ENCODE measurements around the gene DLGAP1.

DLGAP1 gene

DNA sequence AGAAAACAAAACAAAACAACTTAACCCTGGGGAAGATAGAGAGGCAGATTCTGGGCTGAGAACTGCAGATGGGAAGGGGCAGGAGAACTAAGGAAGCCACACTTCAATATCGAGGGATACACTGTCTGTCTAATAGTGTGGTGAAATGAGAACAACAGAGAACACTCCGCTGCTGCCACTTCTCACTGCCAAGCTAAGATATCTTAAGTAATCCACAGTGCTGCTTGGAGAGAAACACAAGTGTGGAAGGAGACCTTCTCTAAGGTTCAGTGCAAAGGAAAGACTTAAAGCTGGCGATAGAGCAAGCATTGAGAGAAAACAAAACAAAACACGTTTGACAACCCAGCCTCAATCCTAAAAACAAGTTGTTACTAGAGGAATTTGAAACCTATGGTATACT lies 37.4 kb downstream of the DLGAP1 start:
- H2AFZ ChIP-seq (ENCODE audit: low read depth, low read length, severe bottlenecking) = no peak overlapping the region
- no peak overlapping the region for H3K9ac ChIP-seq (ENCODE audit: low read length)
- H3K4me2 ChIP-seq (ENCODE audit: low read depth, low read length, poor library complexity, severe bottlenecking) = no peak overlapping the region
- H3K36me3 ChIP-seq (ENCODE audit: low read length) = no peaks in the 10 kb centered on the region
- H3K27ac ChIP-seq (ENCODE audit: low read depth, low read length) = no peak overlapping the region
- TF ChIP-seq, protein P1, sequence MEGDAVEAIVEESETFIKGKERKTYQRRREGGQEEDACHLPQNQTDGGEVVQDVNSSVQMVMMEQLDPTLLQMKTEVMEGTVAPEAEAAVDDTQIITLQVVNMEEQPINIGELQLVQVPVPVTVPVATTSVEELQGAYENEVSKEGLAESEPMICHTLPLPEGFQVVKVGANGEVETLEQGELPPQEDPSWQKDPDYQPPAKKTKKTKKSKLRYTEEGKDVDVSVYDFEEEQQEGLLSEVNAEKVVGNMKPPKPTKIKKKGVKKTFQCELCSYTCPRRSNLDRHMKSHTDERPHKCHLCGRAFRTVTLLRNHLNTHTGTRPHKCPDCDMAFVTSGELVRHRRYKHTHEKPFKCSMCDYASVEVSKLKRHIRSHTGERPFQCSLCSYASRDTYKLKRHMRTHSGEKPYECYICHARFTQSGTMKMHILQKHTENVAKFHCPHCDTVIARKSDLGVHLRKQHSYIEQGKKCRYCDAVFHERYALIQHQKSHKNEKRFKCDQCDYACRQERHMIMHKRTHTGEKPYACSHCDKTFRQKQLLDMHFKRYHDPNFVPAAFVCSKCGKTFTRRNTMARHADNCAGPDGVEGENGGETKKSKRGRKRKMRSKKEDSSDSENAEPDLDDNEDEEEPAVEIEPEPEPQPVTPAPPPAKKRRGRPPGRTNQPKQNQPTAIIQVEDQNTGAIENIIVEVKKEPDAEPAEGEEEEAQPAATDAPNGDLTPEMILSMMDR (IDR thresholded peaks at IDR 0.05; ENCODE audit: insufficient read depth, low read length, poor library complexity, severe bottlenecking) = no peak
- no peak for TF ChIP-seq EZH2phosphoT487 (conservative IDR thresholded peaks at IDR 0.05; ENCODE audit: low read length)
- no peaks in the 10 kb centered on the region for H4K20me1 ChIP-seq (ENCODE audit: low read depth, low read length)
- no peaks in the 10 kb centered on the region for H3K9me2 ChIP-seq (replicated peaks; ENCODE audit: insufficient read depth, low read length)
- no peaks in the 10 kb centered on the region for H3K27me3 ChIP-seq (ENCODE audit: low read length)
- H3F3A ChIP-seq (ENCODE audit: insufficient read depth) = no peaks in the 10 kb centered on the region
- no peaks in the 10 kb centered on the region for H3K9me3 ChIP-seq (ENCODE audit: insufficient read depth, low read length)
- H3K79me2 ChIP-seq (ENCODE audit: insufficient read depth, low read length) = no peaks in the 10 kb centered on the region
- no peak overlapping the region for H3K4me3 ChIP-seq (ENCODE audit: insufficient read depth, low read length, poor library complexity, severe bottlenecking)

DNA sequence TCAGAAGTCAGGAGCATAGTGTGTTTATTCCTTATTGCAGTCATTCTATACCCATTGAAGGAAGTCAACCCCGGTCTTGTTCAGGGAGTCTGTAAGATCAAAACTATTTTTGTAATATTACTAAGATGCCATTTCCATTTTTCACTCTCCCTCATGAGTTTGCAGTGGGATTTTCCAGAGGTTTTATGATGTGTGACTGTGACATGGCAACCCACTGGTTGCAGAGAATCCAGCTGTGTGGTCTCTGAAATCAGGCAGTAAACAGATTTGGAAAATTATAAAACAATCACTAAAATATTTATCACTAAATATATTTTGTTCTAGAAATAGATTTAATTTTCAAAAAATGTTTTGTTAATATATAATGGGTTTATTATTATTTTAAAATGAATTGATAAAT lies 38.1 kb downstream of the DLGAP1 start:
- Histone ChIP-seq H4K20me1 (ENCODE audit: low read depth, low read length) (no peaks in the 10 kb centered on the region), H3K27me3 (ENCODE audit: low read length) (no peaks in the 10 kb centered on the region), H3K9me2 (replicated peaks; ENCODE audit: insufficient read depth, low read length) (no peaks in the 10 kb centered on the region), H3K36me3 (ENCODE audit: low read length) (no peaks in the 10 kb centered on the region), H3K9ac (ENCODE audit: low read length) (no peak overlapping the region), H3F3A (ENCODE audit: insufficient read depth) (no peaks in the 10 kb centered on the region), H3K27ac (ENCODE audit: low read depth, low read length) (no peak overlapping the region), H3K4me2 (ENCODE audit: low read depth, low read length, poor library complexity, severe bottlenecking) (no peak overlapping the region), H3K79me2 (ENCODE audit: insufficient read depth, low read length) (no peaks in the 10 kb centered on the region), H2AFZ (ENCODE audit: low read depth, low read length, severe bottlenecking) (no peak overlapping the region), H3K9me3 (ENCODE audit: insufficient read depth, low read length) (no peaks in the 10 kb centered on the region), H3K4me3 (ENCODE audit: insufficient read depth, low read length, poor library complexity, severe bottlenecking) (no peak overlapping the region)
- TF ChIP-seq EZH2phosphoT487 (conservative IDR thresholded peaks at IDR 0.05; ENCODE audit: low read length) = no peak
- TF ChIP-seq, protein P1 (IDR thresholded peaks at IDR 0.05; ENCODE audit: insufficient read depth, low read length, poor library complexity, severe bottlenecking) = no peak

DNA sequence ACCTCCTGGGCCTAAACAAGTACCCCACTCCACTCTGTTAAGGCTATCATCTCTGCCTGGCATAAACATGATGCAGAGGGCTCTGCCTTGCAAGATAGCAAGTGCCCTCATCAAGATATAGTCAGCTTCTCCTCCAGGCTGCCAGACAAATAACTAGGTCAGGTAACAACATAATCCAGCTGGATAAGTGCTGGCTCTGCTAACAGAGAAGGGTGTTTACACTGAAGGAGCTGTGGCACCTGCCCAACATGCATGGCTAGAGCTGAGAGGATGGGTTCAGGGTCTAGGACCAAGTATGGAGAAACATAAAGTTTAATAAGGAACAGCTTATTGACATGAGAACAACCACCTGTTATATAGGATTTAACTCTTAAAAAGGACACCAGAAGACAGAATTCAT lies 42.8 kb downstream of the DLGAP1 start:
- H3K9me3 ChIP-seq (ENCODE audit: insufficient read depth, low read length) = no peaks in the 10 kb centered on the region
- no peaks in the 10 kb centered on the region for H3K79me2 ChIP-seq (ENCODE audit: insufficient read depth, low read length)
- H3K4me3 ChIP-seq (ENCODE audit: insufficient read depth, low read length, poor library complexity, severe bottlenecking) = no peak overlapping the region
- no peak overlapping the region for H3K9ac ChIP-seq (ENCODE audit: low read length)
- no peak overlapping the region for H2AFZ ChIP-seq (ENCODE audit: low read depth, low read length, severe bottlenecking)
- no peak overlapping the region for H3K4me2 ChIP-seq (ENCODE audit: low read depth, low read length, poor library complexity, severe bottlenecking)
- H3K36me3 ChIP-seq (ENCODE audit: low read length) = no peaks in the 10 kb centered on the region
- no peaks in the 10 kb centered on the region for H4K20me1 ChIP-seq (ENCODE audit: low read depth, low read length)
- no peaks in the 10 kb centered on the region for H3K27me3 ChIP-seq (ENCODE audit: low read length)
- no peaks in the 10 kb centered on the region for H3F3A ChIP-seq (ENCODE audit: insufficient read depth)
- H3K9me2 ChIP-seq (replicated peaks; ENCODE audit: insufficient read depth, low read length) = no peaks in the 10 kb centered on the region
- TF ChIP-seq, protein P1 (IDR thresholded peaks at IDR 0.05; ENCODE audit: insufficient read depth, low read length, poor library complexity, severe bottlenecking) = no peak
- TF ChIP-seq EZH2phosphoT487 (conservative IDR thresholded peaks at IDR 0.05; ENCODE audit: low read length) = no peak
- no peak overlapping the region for H3K27ac ChIP-seq (ENCODE audit: low read depth, low read length)
